ENCODE measurements around the gene DALRD3. TPM values are rescaled to one million over a fixed set of nuclear protein-coding genes. Genes with fewer than 3 reads are reported as not detected.

Gene DALRD3
- total RNA-seq, 1 donor from 2014 or later = 18.5 TPM

DNA sequence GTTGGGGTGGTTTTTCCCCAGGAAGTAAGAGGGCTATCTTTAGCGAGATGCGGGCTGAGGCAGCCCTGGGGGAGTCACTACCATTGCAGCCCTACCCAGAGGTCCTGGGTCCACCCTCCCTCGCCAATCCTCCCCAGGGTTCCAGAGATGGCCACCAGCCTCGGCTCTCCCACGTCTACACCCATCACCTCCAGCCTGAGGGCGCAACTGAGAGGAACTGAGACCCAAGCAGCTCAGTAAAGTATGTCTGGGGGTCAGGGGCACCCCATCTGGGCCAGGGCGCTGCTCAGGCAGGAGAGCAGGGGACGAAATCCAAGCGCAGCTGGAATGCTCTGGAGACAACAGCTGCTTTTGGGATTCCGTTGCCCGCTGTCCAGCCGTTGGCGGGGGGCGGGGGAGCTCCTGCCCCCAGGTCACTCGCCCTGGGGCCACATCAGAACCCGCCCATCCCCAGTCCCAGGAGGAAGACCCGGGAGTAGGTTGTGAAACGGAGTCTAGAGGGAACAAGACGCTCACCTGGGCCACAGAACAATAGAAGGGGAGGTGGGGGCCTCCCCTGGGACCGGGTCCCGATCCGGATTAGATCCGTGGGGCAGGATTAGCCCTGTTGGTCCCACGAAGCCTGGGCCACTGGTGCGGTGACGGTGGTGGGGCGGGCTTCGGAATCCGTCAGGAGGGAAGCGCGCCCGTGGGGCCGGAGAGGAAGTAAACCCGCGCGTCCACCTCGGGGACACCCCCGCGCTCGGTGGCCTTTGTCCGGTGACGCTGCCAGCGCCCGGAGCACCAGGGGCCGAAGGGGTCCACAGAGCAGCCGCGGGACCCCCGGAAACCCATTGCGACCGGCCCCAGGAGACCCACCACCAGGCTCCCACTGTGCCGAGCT is 2.2 kb upstream of the DALRD3 start:
- Mint-ChIP-seq H3K4me3 (ENCODE audit: unreplicated experiment) (peak overlapping the region; percentile 93), H3K27me3 (ENCODE audit: low read depth, unreplicated experiment) (no peaks in the 10 kb centered on the region), H3K4me1 (ENCODE audit: low read depth, unreplicated experiment) (peaks cover 18% of the 10 kb centered on the region), H3K27ac (ENCODE audit: unreplicated experiment) (peak overlapping the region; percentile 84), H3K36me3 (ENCODE audit: low read depth, unreplicated experiment) (peaks cover 12% of the 10 kb centered on the region), H3K9me3 (ENCODE audit: unreplicated experiment) (no peaks in the 10 kb centered on the region)
- H3K27me3 ChIP-seq (ENCODE audit: insufficient read depth, low read length) = no peaks in the 10 kb centered on the region
- H3K9ac ChIP-seq (ENCODE audit: low read length) = peak overlapping the region; percentile 95
- peak overlapping the region; percentile 95 for H3K4me2 ChIP-seq (ENCODE audit: low read length)
- peak overlapping the region; percentile 81 for H3K4me3 ChIP-seq (ENCODE audit: insufficient read depth, low read depth, low read length)
- no peak for FAIRE-seq
- DNase-seq (ENCODE audit: low read depth) = no peak
- TF ChIP-seq EZH2 (IDR thresholded peaks at IDR 0.05; ENCODE audit: insufficient read depth, low read length) = no peak
- no peak for TF ChIP-seq CTCF (IDR thresholded peaks at IDR 0.05; ENCODE audit: insufficient read depth, low read depth, low read length)
- H2AFZ ChIP-seq (ENCODE audit: low read depth, low read length) = peak overlapping the region; percentile 18
- peaks cover 30% of the 10 kb centered on the region for H3K4me1 ChIP-seq (ENCODE audit: insufficient read depth, low read length)
- peak overlapping the region; percentile 94 for H3K27ac ChIP-seq (ENCODE audit: low read depth, low read length)
- H4K20me1 ChIP-seq (ENCODE audit: insufficient read depth, low read length) = peaks cover 46% of the 10 kb centered on the region
- no peaks in the 10 kb centered on the region for H3K9me3 ChIP-seq (ENCODE audit: insufficient read depth, low read depth, low read length)
- H3K79me2 ChIP-seq (ENCODE audit: insufficient read depth, low read length) = peaks cover 74% of the 10 kb centered on the region
- peaks cover 31% of the 10 kb centered on the region for H3K36me3 ChIP-seq (ENCODE audit: insufficient read depth, low read length)

DNA sequence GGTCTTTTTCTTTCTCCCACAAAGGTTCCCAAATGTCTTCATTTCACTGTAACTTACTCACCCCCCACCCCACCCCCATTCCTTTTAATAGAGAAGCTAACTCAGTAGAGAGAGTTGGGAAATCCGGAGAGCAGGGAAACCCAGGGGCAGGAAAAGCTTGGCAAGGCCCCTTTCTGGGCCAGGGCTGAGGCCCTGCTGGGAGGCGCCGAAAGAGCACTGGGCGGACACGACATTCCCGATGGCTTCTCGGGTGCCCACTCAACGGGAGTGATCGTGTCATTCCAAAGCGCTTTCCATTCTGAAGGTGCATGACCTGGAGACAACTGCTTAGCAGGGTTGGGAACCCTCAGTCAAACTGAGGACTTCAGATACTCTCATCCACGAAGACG is 1.6 kb upstream of the DALRD3 start:
- Histone ChIP-seq H3K27ac (ENCODE audit: low read depth, low read length) (peak overlapping the region; percentile 94), H3K9ac (ENCODE audit: low read length) (peak overlapping the region; percentile 95), H4K20me1 (ENCODE audit: insufficient read depth, low read length) (peaks cover 46% of the 10 kb centered on the region), H3K4me2 (ENCODE audit: low read length) (peak overlapping the region; percentile 95), H3K9me3 (ENCODE audit: insufficient read depth, low read depth, low read length) (no peaks in the 10 kb centered on the region), H3K4me3 (ENCODE audit: insufficient read depth, low read depth, low read length) (peak overlapping the region; percentile 81), H3K27me3 (ENCODE audit: insufficient read depth, low read length) (no peaks in the 10 kb centered on the region), H3K36me3 (ENCODE audit: insufficient read depth, low read length) (peaks cover 30% of the 10 kb centered on the region), H2AFZ (ENCODE audit: low read depth, low read length) (no peak overlapping the region), H3K4me1 (ENCODE audit: insufficient read depth, low read length) (peaks cover 30% of the 10 kb centered on the region), H3K79me2 (ENCODE audit: insufficient read depth, low read length) (peaks cover 73% of the 10 kb centered on the region)
- DNase-seq (ENCODE audit: low read depth) = no peak
- no peak for FAIRE-seq
- Mint-ChIP-seq H3K36me3 (ENCODE audit: low read depth, unreplicated experiment) (peaks cover 16% of the 10 kb centered on the region), H3K9me3 (ENCODE audit: unreplicated experiment) (no peaks in the 10 kb centered on the region), H3K27me3 (ENCODE audit: low read depth, unreplicated experiment) (no peaks in the 10 kb centered on the region), H3K27ac (ENCODE audit: unreplicated experiment) (peak overlapping the region; percentile 84), H3K4me1 (ENCODE audit: low read depth, unreplicated experiment) (peaks cover 18% of the 10 kb centered on the region), H3K4me3 (ENCODE audit: unreplicated experiment) (peak overlapping the region; percentile 93)
- no peak for TF ChIP-seq EZH2 (IDR thresholded peaks at IDR 0.05; ENCODE audit: insufficient read depth, low read length)
- TF ChIP-seq CTCF (IDR thresholded peaks at IDR 0.05; ENCODE audit: insufficient read depth, low read depth, low read length) = no peak

- Histone ChIP-seq H3K36me3 (ENCODE audit: insufficient read depth, low read length) (peaks cover 19% of the 10 kb centered on the region), H3K4me1 (ENCODE audit: insufficient read depth, low read length) (peaks cover 30% of the 10 kb centered on the region), H3K79me2 (ENCODE audit: insufficient read depth, low read length) (peaks cover 72% of the 10 kb centered on the region), H2AFZ (ENCODE audit: low read depth, low read length) (peak overlapping the region; percentile 87), H3K9ac (ENCODE audit: low read length) (peak overlapping the region; percentile 81), H3K9me3 (ENCODE audit: insufficient read depth, low read depth, low read length) (no peaks in the 10 kb centered on the region), H3K4me2 (ENCODE audit: low read length) (peak overlapping the region; percentile 98), H3K27me3 (ENCODE audit: insufficient read depth, low read length) (no peaks in the 10 kb centered on the region), H3K27ac (ENCODE audit: low read depth, low read length) (peak overlapping the region; percentile 52), H3K4me3 (ENCODE audit: insufficient read depth, low read depth, low read length) (peak overlapping the region; percentile 79), H4K20me1 (ENCODE audit: insufficient read depth, low read length) (peaks cover 46% of the 10 kb centered on the region)
- peaks cover 16% of the 10 kb centered on the region for H3K36me3 Mint-ChIP-seq (ENCODE audit: low read depth, unreplicated experiment)
- H3K9me3 Mint-ChIP-seq (ENCODE audit: unreplicated experiment) = no peaks in the 10 kb centered on the region
- no peak for TF ChIP-seq EZH2 (IDR thresholded peaks at IDR 0.05; ENCODE audit: insufficient read depth, low read length)
- TF ChIP-seq CTCF (IDR thresholded peaks at IDR 0.05; ENCODE audit: insufficient read depth, low read depth, low read length) = no peak
- DNase-seq (ENCODE audit: low read depth) (no peak), FAIRE-seq (no peak)
- no peaks in the 10 kb centered on the region for H3K27me3 Mint-ChIP-seq (ENCODE audit: low read depth, unreplicated experiment)
- H3K4me1 Mint-ChIP-seq (ENCODE audit: low read depth, unreplicated experiment) = peaks cover 18% of the 10 kb centered on the region
- H3K4me3 Mint-ChIP-seq (ENCODE audit: unreplicated experiment) = peak overlapping the region; percentile 93
- H3K27ac Mint-ChIP-seq (ENCODE audit: unreplicated experiment) = peak overlapping the region; percentile 84
Measured at GRCh38 chr3:49018707-49019006, 277 bp upstream of the DALRD3 start.

All from astrocyte (in vitro differentiated cells and primary cell).